HG02884 (cell line): ENCODE data around the gene TMEM255B.
"Not testable (repeated sequence)": the region's sequence is repeated elsewhere in the genome, so short reads cannot be mapped to it uniquely, and the experiment has no call there.

Experiments
- ATAC-seq: cut with Tn5 transposase; IDR thresholded peaks from one replicate; pipeline ENCODE4 v1.9.1; 2021; ENCODE audit warnings: mild to moderate bottlenecking, moderate library complexity; ENCODE audit not compliant: unreplicated experiment

The TMEM255B gene

DNA sequence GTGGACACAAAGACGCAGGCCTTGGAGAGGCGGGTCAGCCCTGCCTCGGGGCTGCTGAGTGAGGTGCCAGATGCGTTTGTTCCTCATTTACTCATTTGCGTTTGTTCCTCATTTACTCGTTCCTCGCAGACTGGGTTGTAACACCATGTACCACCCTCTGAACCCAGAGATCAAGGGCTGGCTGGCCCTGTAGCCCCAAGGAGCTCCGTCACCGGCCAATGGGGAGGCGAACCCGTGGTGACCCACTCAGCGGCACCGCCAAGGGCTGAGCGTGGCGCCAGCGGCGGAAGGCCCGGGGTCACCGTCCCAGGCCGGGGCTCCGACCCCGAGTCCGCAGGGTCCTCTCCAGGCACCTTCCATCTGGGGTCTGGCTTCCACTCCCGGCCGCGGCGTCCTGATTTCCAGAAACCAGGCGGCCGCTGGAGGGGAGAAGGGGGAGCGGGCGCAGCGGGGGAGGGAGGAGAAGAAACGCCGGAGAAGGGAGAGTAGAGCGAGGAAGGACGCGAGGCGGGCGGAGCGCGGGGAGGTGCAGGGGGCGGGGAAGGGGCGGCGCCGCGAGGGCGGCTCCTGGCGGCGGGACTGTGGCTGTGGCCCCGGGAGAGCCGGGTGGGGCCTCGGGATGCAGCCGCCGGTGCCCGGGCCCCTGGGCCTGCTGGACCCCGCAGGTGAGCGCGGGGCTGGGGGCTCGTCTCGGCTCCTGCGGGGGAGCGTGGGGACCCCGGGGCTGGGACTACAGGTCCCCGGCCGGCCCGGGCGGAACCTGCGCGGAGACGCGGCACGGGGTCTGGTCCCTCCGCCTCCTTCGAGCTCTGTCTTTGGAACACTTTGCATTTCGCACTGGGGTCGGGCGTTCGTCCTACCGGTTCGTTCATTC, at the start of gene TMEM255B:
TMEM255B (plus strand) TSS at position 576 of the 874 bp plus-strand sequence; CDS start at position 620, 44 bp downstream.
- peak; percentile 84 for ATAC-seq

DNA sequence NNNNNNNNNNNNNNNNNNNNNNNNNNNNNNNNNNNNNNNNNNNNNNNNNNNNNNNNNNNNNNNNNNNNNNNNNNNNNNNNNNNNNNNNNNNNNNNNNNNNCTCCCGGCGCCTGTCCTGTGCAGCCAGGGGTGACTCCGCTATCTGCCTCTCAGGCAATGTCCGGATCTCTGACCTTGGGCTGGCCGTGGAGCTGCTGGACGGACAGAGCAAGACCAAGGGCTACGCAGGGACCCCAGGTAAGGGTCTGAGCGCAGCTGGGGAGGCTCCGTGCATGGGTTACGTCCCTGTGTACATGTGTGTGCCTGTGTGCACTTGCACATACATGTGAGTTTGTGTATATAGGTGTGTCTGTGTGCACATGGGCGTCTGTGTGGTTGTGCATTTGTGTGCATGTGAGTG, 36.1 kb upstream of the TMEM255B start:
- ATAC-seq: no peak

DNA sequence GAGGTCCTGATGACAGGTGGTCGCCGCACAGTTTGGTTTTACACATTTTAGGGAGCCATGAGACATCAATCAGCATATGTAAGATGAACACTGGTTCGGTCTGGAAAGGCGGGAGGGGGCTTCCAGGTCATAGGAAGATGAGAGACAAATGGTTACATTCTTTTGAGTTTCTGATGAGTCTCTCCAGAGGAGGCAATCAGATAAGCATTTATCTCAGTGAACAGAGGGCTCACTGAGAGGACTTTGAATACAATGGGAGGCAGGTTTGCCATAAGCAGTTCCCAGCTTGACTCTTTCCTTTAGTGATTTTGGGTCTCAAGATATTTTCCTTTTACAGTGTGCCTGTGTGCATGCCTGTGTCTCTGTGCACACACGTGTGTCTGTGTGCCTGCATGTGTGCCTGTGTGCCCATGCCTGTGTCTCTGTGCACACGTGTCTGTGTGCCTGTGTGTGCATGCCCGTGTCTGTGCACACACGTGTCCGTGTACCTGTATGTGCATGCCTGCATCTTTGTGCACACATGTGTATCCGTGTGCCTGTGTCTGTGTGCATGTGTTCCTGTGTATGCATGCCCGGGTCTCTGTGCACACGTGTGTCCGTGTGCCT, 35.5 kb upstream of the TMEM255B start:
- no peak for ATAC-seq

DNA sequence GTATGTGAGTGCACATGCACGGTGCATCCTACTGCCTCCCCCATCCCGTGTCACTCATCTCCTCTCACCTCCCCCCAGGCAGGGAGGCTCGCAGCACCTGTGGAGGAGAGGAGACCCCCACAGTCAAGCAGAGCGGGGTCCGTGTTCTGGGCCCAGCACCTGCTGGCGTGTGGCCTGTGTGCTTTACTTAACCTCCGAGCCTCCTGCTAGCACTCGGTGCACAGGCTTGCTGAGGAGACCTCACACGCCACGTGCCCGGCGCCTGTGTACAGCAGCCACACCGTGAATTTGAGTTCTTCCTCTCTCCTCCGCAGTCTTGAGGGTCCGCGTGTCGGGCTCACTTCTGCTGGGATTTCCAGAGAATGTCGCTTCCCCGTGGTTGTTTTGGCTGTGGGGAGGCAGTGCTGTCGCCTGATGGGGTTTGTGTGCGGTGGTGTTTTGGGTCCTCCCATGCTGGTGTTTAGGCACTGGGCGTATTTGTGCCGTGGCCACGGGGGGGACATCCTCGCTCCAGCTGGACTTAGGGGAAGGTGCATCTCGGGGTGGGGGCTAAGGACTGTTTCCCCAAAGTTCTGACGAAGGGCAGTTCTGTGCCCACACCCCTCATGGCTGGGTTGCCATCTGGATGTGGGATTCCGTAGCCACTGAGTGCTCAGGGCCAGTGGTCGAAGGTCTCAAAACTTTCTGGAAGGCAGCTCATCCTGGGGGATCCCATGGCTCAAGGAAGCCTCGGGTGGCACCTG, 34.8 kb upstream of the TMEM255B start:
- no peak for ATAC-seq

DNA sequence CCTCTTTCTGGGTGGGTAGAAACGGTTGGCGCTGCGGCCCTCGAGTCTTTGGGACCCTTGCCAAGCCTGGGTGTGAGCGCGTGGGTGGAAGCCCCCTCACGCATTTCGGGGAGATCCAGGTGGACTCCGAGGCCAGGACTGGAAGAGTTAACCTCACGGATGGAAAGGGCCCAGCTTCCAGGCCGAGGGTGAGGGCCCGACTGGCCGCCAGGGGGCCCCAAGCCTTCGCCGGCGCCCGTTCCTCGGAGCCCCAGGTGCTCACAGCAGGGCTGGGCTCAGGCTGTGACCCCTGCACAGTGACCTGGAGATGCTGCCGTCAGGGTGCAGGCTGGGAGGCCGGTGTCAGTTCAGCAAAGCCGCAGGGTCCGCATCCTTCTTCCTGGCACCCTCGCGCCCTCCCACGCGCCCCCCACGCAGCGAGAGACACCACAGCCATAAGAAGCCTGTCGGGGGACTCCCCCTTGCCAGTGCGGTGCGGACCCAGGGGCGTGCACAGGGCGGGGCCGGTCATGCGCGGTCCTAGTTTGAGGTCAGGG, 34.2 kb upstream of the TMEM255B start:
- ATAC-seq: peak; percentile 87

DNA sequence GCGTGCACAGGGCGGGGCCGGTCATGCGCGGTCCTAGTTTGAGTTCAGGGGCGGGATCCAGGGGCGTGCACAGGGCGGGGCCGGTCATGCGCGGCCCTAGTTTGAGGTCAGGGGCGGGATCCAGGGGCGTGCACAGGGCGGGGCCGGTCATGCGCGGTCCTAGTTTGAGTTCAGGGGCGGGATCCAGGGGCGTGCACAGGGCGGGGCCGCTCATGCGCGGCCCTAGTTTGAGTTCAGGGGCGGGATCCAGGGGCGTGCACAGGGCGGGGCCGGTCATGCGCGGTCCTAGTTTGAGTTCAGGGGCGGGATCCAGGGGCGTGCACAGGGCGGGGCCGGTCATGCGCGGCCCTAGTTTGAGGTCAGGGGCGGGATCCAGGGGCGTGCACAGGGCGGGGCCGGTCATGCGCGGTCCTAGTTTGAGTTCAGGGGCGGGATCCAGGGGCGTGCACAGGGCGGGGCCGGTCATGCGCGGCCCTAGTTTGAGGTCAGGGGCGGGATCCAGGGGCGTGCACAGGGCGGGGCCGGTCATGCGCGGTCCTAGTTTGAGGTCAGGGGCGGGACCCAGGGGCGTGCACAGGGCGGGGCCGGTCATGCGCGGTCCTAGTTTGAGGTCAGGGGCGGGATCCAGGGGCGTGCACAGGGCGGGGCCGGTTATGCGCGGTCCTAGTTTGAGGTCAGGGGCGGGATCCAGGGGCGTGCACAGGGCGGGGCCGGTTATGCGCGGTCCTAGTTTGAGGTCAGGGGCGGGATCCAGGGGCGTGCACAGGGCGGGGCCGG, 33.5 kb upstream of the TMEM255B start:
- not testable (repeated sequence) for ATAC-seq

DNA sequence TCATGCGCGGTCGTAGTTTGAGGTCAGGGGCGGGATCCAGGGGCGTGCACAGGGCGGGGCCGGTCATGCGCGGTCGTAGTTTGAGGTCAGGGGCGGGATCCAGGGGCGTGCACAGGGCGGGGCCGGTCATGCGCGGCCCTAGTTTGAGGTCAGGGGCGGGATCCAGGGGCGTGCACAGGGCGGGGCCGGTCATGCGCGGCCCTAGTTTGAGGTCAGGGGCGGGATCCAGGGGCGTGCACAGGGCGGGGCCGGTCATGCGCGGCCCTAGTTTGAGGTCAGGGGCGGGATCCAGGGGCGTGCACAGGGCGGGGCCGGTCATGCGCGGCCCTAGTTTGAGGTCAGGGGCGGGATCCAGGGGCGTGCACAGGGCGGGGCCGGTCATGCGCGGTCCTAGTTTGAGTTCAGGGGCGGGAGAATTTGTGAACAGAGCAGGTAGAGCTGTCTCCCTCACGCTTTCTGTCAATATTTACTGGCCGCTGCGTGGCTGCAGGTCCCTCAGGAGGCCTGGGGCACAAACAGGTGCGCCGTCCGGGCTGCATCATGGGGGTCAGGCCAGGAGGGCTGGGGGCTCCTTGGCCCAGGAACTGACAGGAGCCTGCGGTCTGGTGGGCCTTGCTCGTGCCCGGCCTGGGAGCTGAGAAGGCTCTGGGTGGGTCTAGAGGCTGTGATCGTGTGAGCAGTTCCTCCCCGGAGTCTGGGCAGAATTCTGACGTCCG, 32.8 kb upstream of the TMEM255B start:
- not testable (repeated sequence) for ATAC-seq

DNA sequence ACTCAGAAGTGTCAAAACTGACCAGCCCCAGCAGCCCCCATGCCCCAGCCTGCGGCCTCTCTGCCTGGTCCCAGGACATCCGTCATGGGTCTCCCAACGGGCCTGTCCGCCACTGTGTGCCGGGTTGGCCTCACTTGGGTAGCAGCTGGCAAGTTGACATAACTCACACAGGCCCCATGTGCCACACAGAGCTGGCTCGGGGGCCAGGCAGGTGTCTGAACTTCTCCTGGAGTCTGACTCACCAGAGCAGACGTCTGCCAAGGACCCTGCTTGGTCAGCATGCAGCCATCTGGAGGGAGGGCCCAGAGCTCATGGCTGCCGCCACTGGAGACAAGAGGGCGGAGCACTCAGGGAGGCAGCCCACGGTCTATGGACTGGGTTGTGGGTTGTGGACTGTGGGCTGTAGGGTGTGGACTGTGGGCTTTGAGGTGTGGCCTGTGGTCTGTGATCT, 32.0 kb upstream of the TMEM255B start:
- no peak for ATAC-seq

DNA sequence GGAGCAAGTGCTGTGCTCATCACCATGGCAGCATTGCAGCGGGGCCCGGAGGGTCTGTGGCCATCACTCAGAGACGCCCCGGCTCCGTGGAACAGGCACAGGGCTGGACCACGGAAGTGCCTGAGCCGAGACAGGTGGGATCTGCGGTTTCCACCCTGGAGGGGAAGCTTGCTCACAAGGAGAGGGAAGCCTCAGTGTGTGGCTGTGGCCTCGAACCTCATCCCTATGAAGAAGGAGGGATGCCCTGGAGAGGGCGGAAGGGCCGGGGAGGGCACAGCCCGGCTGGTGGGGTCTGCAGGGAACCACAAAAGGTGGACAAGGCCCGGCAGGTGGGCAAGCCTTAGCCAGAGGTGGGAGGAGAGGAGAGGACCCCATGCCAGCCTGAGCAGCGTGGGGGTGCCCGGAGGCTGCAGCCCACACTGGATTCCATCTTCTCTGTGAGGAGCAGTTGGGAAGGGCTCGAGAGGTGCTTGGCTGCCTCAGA, 30.4 kb upstream of the TMEM255B start:
- no peak for ATAC-seq

DNA sequence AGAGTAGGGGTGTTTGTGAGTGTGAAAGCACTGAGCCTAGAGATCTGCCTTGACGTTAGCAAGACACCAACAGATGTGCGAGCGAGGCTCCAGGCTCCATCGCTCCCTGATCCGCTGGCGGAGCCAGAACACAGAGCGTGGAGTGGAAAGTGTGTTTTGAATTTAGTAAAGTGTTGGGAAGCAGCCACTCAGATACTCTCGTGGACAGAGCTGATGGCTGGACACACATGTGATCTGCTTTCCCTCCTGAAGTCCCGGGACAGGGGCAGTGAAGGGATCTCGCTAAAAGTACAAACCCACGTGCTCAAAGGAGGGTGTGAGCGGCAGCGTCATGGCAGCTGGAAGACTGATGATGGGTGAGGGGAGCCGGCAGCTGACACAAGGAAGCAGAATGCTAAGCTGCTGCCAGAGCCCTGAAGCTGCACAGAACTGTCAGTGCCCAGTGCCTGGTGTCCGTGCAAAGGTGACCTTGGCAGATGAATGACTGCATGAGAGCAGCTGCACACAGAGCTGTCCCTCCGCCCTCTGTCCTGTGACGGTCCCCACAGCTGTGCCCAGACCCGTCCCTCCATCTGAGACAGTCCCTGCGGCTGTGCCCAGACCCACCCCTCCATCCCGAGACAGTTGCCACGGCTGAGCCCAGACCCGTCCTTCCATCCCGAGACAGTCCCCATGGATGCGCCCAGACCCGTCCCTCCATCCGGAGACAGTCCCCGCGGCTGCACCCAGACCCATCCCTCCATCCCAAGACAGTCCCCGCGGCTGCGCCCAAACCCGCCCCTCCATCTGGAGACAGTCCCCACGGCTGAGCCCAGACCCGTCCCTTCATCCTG, 29.6 kb upstream of the TMEM255B start:
- no peak for ATAC-seq

DNA sequence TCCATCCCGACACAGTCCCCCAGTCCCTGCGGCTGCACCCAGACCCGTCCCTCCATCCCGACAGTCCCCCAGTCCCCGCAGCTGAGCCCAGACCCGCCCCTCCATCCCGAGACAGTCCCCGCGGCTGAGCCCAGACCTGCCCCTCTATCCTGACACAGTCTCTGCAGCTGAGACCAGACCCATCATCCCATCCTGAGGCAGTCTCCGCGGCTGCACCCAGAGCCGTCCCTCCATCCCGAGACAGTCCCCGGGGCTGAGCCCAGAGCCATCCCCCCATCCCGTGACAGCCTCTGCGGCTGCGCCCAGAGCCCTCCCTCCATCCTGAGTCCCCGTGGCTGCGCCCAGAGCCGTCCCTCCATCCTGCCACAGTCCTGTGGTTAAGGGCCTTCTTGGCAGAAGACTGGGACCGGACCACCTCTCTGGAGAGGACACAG, 28.8 kb upstream of the TMEM255B start:
- ATAC-seq: no peak

DNA sequence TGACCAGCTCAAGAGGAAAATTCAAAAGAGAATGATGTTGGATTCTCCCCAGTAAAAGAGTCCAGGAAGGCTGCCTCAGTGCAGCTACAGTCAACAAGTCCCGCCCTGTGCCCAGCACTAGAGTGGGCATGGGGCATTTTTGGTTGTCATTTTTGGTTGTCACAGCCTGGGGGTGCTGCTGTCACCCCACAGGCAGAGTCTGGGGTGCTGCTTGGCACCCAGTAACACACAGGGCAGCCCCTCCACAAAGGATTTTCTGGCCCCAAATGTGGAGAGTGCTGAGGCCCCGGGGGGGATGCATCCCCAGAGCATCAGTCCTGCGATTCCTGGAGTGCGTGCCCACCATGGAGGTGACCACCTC, 28.2 kb upstream of the TMEM255B start:
- no peak for ATAC-seq

DNA sequence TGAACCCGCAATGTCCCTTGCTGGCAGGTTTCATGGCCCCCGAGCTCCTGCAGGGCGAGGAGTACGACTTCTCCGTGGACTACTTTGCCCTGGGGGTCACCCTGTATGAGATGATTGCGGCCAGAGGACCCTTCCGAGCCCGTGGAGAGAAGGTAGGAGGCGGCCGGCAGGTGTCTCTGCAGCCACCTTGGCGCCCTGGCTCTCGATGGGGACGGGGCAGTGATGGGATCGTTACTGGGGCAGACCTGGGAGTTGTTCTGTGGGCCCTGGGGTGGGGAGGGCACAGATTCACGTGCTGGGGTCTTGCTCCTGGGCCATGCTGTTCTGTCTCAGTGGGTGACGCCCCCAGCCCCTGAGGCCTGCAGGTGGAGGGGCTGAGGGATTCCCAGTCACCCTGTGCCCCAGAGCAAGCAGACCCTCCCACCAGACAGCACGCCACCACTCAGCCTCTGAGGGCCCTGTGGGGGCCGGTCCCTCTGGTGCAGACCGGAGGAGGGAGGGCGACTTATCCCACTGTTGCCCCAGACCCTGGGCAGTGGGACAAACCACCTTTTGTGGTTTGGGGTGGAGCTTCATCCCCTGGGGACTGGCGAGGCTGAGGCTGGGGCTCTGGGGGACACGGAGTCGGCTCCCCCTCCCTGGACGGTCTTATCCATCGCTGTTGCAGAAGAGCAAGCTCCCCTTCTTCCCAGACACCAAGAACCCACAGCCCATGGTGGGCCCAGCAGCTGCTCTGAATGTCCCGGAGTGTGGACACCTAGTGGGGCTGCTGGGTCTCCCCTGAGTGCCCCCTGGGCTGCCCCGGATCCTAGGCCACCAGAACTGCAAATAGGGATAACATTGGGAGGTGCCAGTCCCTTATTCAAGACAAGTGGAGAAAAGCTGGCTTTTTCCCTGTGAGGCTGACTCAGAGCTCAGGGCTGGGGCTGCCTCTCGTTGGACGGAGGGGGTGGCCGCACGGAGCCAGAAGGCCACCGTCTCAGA, 27.5 kb upstream of the TMEM255B start:
- no peak for ATAC-seq

DNA sequence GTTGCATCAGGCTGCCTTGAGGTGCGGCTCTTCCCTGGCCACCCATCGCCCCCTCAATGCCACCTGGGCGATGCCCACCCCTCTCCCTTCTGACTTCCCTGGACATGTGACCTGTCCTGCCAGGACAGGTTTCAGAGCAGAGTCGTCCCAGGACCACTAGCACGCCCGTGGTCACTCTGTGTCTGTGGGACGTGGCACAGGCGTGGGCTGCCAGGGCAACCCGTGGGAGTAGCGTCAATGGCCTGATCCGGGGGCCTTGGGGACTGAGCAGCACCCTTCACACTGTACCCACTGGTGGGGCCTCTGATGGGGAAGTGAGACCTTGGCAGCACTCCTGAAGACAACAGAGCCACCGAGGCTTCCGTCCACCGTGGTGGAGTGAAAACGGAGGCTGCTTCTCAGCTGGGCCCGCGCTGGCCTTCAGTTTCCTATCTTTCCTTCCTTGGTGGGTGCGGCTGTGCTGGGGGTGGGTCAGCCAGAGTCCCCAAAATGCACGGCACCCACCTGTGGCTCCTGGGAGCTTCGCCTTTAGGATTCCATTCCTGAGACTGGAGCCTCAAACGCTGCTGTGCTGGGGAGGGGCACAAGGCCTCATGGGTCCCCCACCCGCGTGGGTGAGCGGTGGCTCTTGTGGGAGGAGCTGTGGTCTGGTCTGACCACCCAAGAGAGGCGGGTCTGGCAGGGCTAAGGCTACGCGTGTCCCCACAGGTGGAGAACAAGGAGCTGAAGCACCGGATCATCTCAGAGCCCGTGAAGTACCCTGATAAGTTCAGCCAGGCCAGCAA, 26.7 kb upstream of the TMEM255B start:
- no peak for ATAC-seq

DNA sequence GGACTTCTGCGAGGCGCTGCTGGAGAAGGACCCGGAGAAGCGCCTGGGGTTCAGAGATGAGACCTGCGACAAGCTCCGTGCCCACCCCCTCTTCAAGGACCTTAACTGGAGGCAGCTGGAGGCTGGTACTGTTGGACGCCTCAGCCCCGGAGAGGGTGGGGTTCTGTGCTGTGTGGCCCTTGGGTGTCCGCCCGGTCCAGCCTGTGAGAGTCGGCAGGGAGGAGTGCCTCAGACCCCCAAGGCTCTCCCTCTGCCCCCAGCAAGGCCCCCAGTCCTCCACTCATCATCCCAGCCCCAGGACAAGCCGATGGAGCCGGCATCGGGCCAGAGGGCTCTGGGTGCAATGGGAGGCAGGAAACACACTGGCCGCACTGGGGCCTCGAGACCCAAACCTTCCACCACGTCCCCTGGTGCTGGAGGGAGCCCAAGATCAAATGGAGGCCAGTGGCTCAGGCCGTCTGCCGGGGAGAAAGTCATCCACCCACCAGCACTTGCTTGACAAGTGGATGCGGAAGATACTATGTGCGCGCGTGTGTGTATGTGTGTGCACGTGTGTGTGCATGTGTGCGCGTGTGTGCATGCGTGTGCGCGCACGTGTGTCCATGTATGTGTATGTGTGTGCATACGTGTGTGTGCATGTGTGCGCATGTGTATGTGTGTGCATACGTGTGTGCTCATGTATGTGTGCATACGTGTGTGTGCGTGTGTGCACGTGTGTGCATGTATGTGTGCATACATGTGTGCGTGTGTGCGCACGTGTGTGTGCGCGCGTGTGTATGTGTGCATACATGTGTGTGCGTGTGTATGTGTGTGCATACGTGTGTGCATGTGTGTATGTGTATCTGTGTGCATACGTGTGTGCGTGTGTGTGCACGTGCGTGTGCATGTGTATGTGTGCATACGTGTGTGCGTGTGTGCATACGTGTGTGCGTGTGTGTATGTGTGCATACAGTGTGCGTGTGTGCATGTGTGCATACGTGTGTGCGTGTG, 25.8 kb upstream of the TMEM255B start:
- no peak for ATAC-seq
